H9 (cell line): ENCODE measurements around the gene RPL37A. TPM values are rescaled to one million over a fixed set of nuclear protein-coding genes. Genes with fewer than 3 reads are reported as not detected.
A peak's percentile ranks its signal among the peaks of the same experiment; 100 is the strongest.

Experiments used
- DNase-seq: peaks from one replicate; pipeline ENCODE4 v3.0.0-alpha.2; 2017
- H2AFZ ChIP-seq: one replicate; pipeline ENCODE4 v1.6.1; 2013; ENCODE audit warnings: mild to moderate bottlenecking, low read length, control low read depth, moderate library complexity
- H2AK5ac ChIP-seq: 2 replicates; pipeline ENCODE4 v1.6.1; 2013; ENCODE audit warnings: low read length, control low read depth, mixed read lengths; ENCODE audit not compliant: insufficient read length
- H2BK120ac ChIP-seq: one replicate; pipeline ENCODE4 v1.6.1; 2013; ENCODE audit warnings: low read depth, mild to moderate bottlenecking, low read length, control low read depth, inconsistent platforms; ENCODE audit not compliant: poor library complexity, severe bottlenecking
- H2BK12ac ChIP-seq: 2 replicates; pipeline ENCODE4 v1.6.1; 2013; ENCODE audit warnings: low read length, control low read depth, mixed read lengths, low read depth; ENCODE audit not compliant: insufficient read length
- H2BK15ac ChIP-seq: 2 replicates; pipeline ENCODE4 v1.6.1; 2013; ENCODE audit warnings: low read depth, low read length, control low read depth
- H2BK20ac ChIP-seq: one replicate; pipeline ENCODE4 v1.6.1; 2013; ENCODE audit warnings: low read depth, mild to moderate bottlenecking, low read length, control low read depth, inconsistent platforms; ENCODE audit not compliant: poor library complexity, severe bottlenecking
- H2BK5ac ChIP-seq: 2 replicates; pipeline ENCODE4 v1.6.1; 2013; ENCODE audit warnings: low read length, control low read depth, mixed read lengths; ENCODE audit not compliant: insufficient read length
- H3K14ac ChIP-seq: 2 replicates; pipeline ENCODE4 v1.6.1; 2013; ENCODE audit warnings: low read length, control low read depth; ENCODE audit not compliant: insufficient read depth
- H3K18ac ChIP-seq: 2 replicates; pipeline ENCODE4 v1.6.1; 2013; ENCODE audit warnings: low read depth, mild to moderate bottlenecking, mixed read lengths, low read length, control low read depth; ENCODE audit not compliant: insufficient read length
- H3K23ac ChIP-seq: 2 replicates; pipeline ENCODE4 v1.6.1; 2013; ENCODE audit warnings: low read length, control low read depth, mixed read lengths, low read depth; ENCODE audit not compliant: insufficient read length
- H3K23me2 ChIP-seq: 2 replicates; pipeline ENCODE4 v1.6.1; 2013; ENCODE audit warnings: low read depth, mild to moderate bottlenecking, mixed read lengths, low read length, control low read depth; ENCODE audit not compliant: insufficient read length, poor library complexity, severe bottlenecking
- H3K27ac ChIP-seq: 2 replicates; pipeline ENCODE4 v1.5.1; 2013; ENCODE audit warnings: low read length, control low read depth, mixed read lengths, low read depth; ENCODE audit not compliant: insufficient read length
- H3K27me3 ChIP-seq: 2 replicates; pipeline ENCODE4 v1.6.1; 2013; ENCODE audit warnings: low read length, control low read depth, inconsistent platforms; ENCODE audit not compliant: insufficient read depth
- H3K4ac ChIP-seq: 2 replicates; pipeline ENCODE4 v1.6.1; 2013; ENCODE audit warnings: low read depth, mild to moderate bottlenecking, control low read depth, inconsistent platforms, low read length, moderate library complexity
- H3K4me1 ChIP-seq: 2 replicates; pipeline ENCODE4 v1.6.1; 2013; ENCODE audit warnings: low read length, control low read depth, inconsistent platforms; ENCODE audit not compliant: insufficient read depth
- H3K4me2 ChIP-seq: 2 replicates; pipeline ENCODE4 v1.6.1; 2013; ENCODE audit warnings: low read length, control low read depth, mixed read lengths; ENCODE audit not compliant: insufficient read length, insufficient read depth
- H3K56ac ChIP-seq: 2 replicates; pipeline ENCODE4 v1.6.1; 2013; ENCODE audit warnings: low read depth, mild to moderate bottlenecking, mixed read lengths, low read length, control low read depth; ENCODE audit not compliant: insufficient read length
- H3K79me1 ChIP-seq: 2 replicates; pipeline ENCODE4 v1.6.1; 2013; ENCODE audit warnings: low read depth, mild to moderate bottlenecking, moderate library complexity, low read length, control low read depth, inconsistent platforms; ENCODE audit not compliant: insufficient read depth, poor library complexity, severe bottlenecking
- H3K79me2 ChIP-seq: 2 replicates; pipeline ENCODE4 v1.6.1; 2013; ENCODE audit warnings: low read length, control low read depth, inconsistent platforms; ENCODE audit not compliant: insufficient read depth
- H3K9ac ChIP-seq: 2 replicates; pipeline ENCODE4 v1.6.1; 2013; ENCODE audit warnings: low read length, control low read depth, mixed read lengths; ENCODE audit not compliant: insufficient read length; ENCODE audit errors: extremely low read depth
- H3K9me3 ChIP-seq: one replicate; pipeline ENCODE4 v1.6.1; 2013; ENCODE audit warnings: low read depth, low read length, inconsistent platforms; ENCODE audit not compliant: control insufficient read depth
- H3T11ph ChIP-seq: one replicate; pipeline ENCODE4 v1.6.1; 2013; ENCODE audit warnings: mild to moderate bottlenecking, low read length, control low read depth, inconsistent platforms
- H4K20me1 ChIP-seq: one replicate; pipeline ENCODE4 v1.6.1; 2013; ENCODE audit not compliant: control insufficient read depth, insufficient read length, insufficient read depth
- H4K5ac ChIP-seq: 2 replicates; pipeline ENCODE4 v1.6.1; 2013; ENCODE audit warnings: low read depth, mild to moderate bottlenecking, mixed read lengths, low read length, control low read depth; ENCODE audit not compliant: insufficient read length
- H4K8ac ChIP-seq: replicated peaks from 2 replicates; pipeline ENCODE4 v1.6.1; 2013; ENCODE audit warnings: low read length, control low read depth, mixed read lengths, low read depth; ENCODE audit not compliant: insufficient read length
- H4K91ac ChIP-seq: 2 replicates; pipeline ENCODE4 v1.6.1; 2013; ENCODE audit warnings: low read depth, mild to moderate bottlenecking, moderate library complexity, mixed read lengths, low read length, control low read depth; ENCODE audit not compliant: insufficient read length
- H3K27ac Mint-ChIP-seq, 3 experiments: 2 replicates in 2 of 3; 3 replicates in 1 of 3; pipeline ENCODE4 v1.8.0; 2020 to 2021; ENCODE audit warnings: mixed read lengths in 3 of 3, mild to moderate bottlenecking in 1 of 3, moderate library complexity in 1 of 3
- H3K27me3 Mint-ChIP-seq: 2 replicates; pipeline ENCODE4 v1.8.0; 2021; ENCODE audit warnings: low read depth, mild to moderate bottlenecking, moderate library complexity, mixed read lengths
- H3K36me3 Mint-ChIP-seq, 3 experiments: 2 replicates in 2 of 3; 3 replicates in 1 of 3; pipeline ENCODE4 v1.8.0; 2020 to 2021; ENCODE audit warnings: low read depth in 3 of 3, mixed read lengths in 3 of 3; ENCODE audit not compliant: insufficient read depth in 1 of 3
- H3K4me1 Mint-ChIP-seq, 2 experiments: 2 replicates each; pipeline ENCODE4 v1.8.0; 2020; ENCODE audit warnings: mixed read lengths in 2 of 2
- H3K4me3 Mint-ChIP-seq, 2 experiments: 2 replicates in 1 of 2; 3 replicates in 1 of 2; pipeline ENCODE4 v1.8.0; 2020 to 2021; ENCODE audit warnings: mild to moderate bottlenecking in 2 of 2, mixed read lengths in 2 of 2, moderate library complexity in 1 of 2
- H3K9me3 Mint-ChIP-seq, 2 experiments: 2 replicates in 1 of 2; 3 replicates in 1 of 2; pipeline ENCODE4 v1.8.0; 2020; ENCODE audit warnings: mild to moderate bottlenecking in 2 of 2, mixed read lengths in 2 of 2, moderate library complexity in 1 of 2
- CTCF ChIP-seq: fragments of 200-600 bp; sonication (generic); conservative IDR thresholded peaks from 3 replicates; pipeline ENCODE4 v1.8.0; 2021; ENCODE audit warnings: antibody characterized with exemption, mild to moderate bottlenecking
- WGBS: extraction: QIAGEN DNeasy Blood & Tissue Kit; methylation state at CpG from one replicate; pipeline ENCODE4 v1.1.7; 2013; ENCODE audit warnings: missing lambda C conversion rate, low lambda C conversion rate, mixed read lengths; ENCODE audit not compliant: insufficient read length; ENCODE audit errors: extremely low coverage; 5-methylcytosine and 5-hydroxymethylcytosine counted together
- total RNA-seq: library from RNA; stranded (reverse); gene quantifications from 2 replicates; pipeline ENCODE4 v1.2.1, GENCODE V29; 2021

RPL37A gene
- total RNA-seq, 1 experiment from 2014 or later = 3,769 TPM

- Histone ChIP-seq H2BK15ac (no peak overlapping the region), H4K91ac (no peak overlapping the region), H4K5ac (no peak overlapping the region), H3K56ac (no peak overlapping the region), H3K9ac (no peak overlapping the region), H3K4me2 (no peak overlapping the region), H2AK5ac (no peak overlapping the region), H3K18ac (no peak overlapping the region), H4K20me1 (no peaks in the 10 kb centered on the region), H3K27me3 (no peaks in the 10 kb centered on the region), H3K23me2 (no peaks in the 10 kb centered on the region), H2BK5ac (no peak overlapping the region), H3K79me2 (no peaks in the 10 kb centered on the region), H3K27ac (peak overlapping the region; percentile 43), H3K79me1 (no peaks in the 10 kb centered on the region), H2AFZ (no peak overlapping the region), H2BK12ac (peak overlapping the region; percentile 10), H3K14ac (peak overlapping the region; percentile 12; the same call in 1 of the 2 replicates), H3K23ac (no peak overlapping the region), H4K8ac (no peak overlapping the region), H3K4me1 (peaks cover 20% of the 10 kb centered on the region), H2BK20ac (no peak overlapping the region), H3K9me3 (no peaks in the 10 kb centered on the region), H2BK120ac (no peak overlapping the region), H3T11ph (no peak overlapping the region), H3K4ac (no peak overlapping the region)
- no peak for TF ChIP-seq CTCF
- Mint-ChIP-seq H3K27me3 (peaks cover 1% of the 10 kb centered on the region), H3K36me3 (peaks cover 0 to 1% (median 0%) of the 10 kb centered on the region in 3 experiments; a peak in 2 of 7 replicates), H3K4me3 (no peak overlapping the region), H3K9me3 (no peaks in the 10 kb centered on the region), H3K4me1 (peaks cover 38 to 39% of the 10 kb centered on the region in 2 experiments), H3K27ac (peak overlapping the region; percentile 24 to 92 (median 91))
- peak; percentile 47 for DNase-seq
- WGBS = no CpG with 5 or more reads among the region's 1 CpG
These were observed 54.4 kb downstream of the RPL37A start for GRCh38 chr2:216553093-216553478.

Other genes starting within 250 kb of the RPL37A start
- 0.26 and 0.33 TPM in 2 replicates for gene MARCHF4, start 126.4 kb upstream of the RPL37A start, total RNA-seq
- gene SMARCAL1, start 86.4 kb upstream of the RPL37A start, total RNA-seq = 15.6 and 16.5 TPM in 2 replicates
- 363 and 366 TPM in 2 replicates for gene IGFBP2, start 134.6 kb downstream of the RPL37A start, total RNA-seq
- gene IGFBP5, start 196.7 kb downstream of the RPL37A start, total RNA-seq = 0.61 and 0.90 TPM in 2 replicates